ENCODE data around the gene SLC12A2.

The SLC12A2 gene

DNA sequence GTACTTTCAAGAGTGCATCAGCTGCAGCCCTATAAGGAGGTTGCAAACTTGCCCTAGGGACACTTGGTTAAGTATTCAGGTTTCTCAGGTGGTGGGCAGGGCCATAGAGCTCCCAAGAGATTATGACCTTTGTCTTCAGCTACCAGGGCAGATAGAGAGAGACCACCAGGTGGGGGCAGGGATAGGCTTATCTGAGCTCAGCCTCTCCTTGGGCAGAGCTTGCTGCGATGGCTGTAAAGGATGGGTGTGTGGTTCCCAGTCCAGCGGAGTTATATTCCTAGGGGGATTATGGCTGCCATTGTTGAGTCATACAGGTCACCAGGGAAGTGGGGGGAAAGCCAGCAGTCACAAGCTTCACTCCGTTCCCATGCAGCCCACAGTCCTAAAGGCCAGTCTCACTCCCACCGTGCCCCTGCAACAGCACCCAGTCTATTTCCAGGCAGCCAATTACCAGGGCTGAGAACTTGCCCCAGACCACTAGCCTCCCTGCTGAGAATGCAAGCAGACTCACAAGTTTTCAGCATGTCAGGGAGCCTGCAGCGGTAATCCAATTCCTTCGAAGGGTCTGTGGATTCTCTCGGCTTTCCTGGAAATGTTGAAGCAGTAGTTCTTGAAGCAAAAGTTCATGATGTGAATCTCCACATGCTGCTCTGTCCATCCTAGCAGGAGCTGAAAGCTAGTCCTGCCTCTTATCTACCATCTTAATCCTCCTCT lies 151.5 kb downstream of the SLC12A2 start:
- H3K14ac ChIP-seq (ENCODE audit: low read length): no peak overlapping the region
- H4K12ac ChIP-seq (ENCODE audit: low read depth, low read length): no peak overlapping the region
- H3K9me3 ChIP-seq (ENCODE audit: insufficient read depth, low read depth, low read length): no peaks in the 10 kb centered on the region
- H3K4me1 ChIP-seq (ENCODE audit: control insufficient read depth in 1 of 2, insufficient read depth in 2 of 2, low read length in 2 of 2): peaks cover 0 to 2% of the 10 kb centered on the region in 2 experiments
- no peak overlapping the region for H4K91ac ChIP-seq (ENCODE audit: low read depth, low read length)
- no peak overlapping the region for H3K4ac ChIP-seq (ENCODE audit: low read depth, low read length)
- no peak overlapping the region for H3K4me2 ChIP-seq (ENCODE audit: low read length)
- no peak overlapping the region for H4K8ac ChIP-seq (ENCODE audit: low read depth, low read length)
- DNase-seq: no peak
- H3K79me2 ChIP-seq (ENCODE audit: control insufficient read depth, insufficient read depth, low read length, poor library complexity): no peaks in the 10 kb centered on the region
- no peaks in the 10 kb centered on the region for H3K27me3 ChIP-seq (ENCODE audit: insufficient read depth, low read length)
- WGBS (ENCODE audit: extremely low coverage, insufficient coverage, insufficient read length): no CpG with 5 or more reads among the region's 7 CpGs
- H3K23ac ChIP-seq (ENCODE audit: low read length): no peak overlapping the region
- no peak overlapping the region for H3K9ac ChIP-seq (ENCODE audit: low read length)
- H2BK120ac ChIP-seq (ENCODE audit: insufficient read depth, low read length, poor library complexity): no peak overlapping the region
- no peak overlapping the region for H2AFZ ChIP-seq (ENCODE audit: insufficient read depth, low read length, poor library complexity)
- no peak overlapping the region for H3K27ac ChIP-seq (ENCODE audit: low read depth, low read length)
- no peak overlapping the region for H2BK12ac ChIP-seq (ENCODE audit: low read length)
- no peak overlapping the region for H2BK5ac ChIP-seq (ENCODE audit: low read depth, low read length, poor library complexity)
- no peak overlapping the region for H3K18ac ChIP-seq (ENCODE audit: low read length)
- H3K4me3 ChIP-seq (ENCODE audit: low read depth, low read length): no peak overlapping the region
- no peaks in the 10 kb centered on the region for H3K36me3 ChIP-seq (ENCODE audit: control insufficient read depth in 1 of 2, insufficient read depth in 2 of 2, low read length in 2 of 2)
- H2AK5ac ChIP-seq (ENCODE audit: low read length): no peak overlapping the region
- no peaks in the 10 kb centered on the region for H3K79me1 ChIP-seq (ENCODE audit: low read length)

DNA sequence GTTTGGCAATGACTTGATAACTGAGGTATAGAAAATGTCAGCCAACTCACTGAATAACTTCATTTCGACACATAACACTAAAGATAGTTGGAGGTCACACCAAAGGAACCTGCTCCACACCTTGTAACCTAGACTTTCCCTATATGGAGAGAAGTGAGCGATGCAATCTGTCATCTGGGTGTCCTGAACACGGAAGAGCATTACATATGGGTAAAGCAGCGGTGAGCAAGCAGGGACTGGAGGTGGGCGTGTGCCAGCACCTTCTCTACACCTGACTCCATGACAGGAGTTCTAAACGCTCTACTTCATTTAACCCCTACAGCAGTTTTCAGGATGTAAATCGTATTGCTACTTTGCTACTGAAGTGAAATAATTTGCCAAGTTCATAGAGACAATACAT lies 152.8 kb downstream of the SLC12A2 start:
- no peaks in the 10 kb centered on the region for H3K79me1 ChIP-seq (ENCODE audit: low read length)
- no peak overlapping the region for H3K18ac ChIP-seq (ENCODE audit: low read length)
- no peak overlapping the region for H3K4me3 ChIP-seq (ENCODE audit: low read depth, low read length)
- H2AFZ ChIP-seq (ENCODE audit: insufficient read depth, low read length, poor library complexity): no peak overlapping the region
- no peak overlapping the region for H4K91ac ChIP-seq (ENCODE audit: low read depth, low read length)
- no peaks in the 10 kb centered on the region for H3K27me3 ChIP-seq (ENCODE audit: insufficient read depth, low read length)
- no peak overlapping the region for H2BK12ac ChIP-seq (ENCODE audit: low read length)
- H3K9ac ChIP-seq (ENCODE audit: low read length): no peak overlapping the region
- H3K36me3 ChIP-seq (ENCODE audit: control insufficient read depth in 1 of 2, insufficient read depth in 2 of 2, low read length in 2 of 2): no peaks in the 10 kb centered on the region
- peaks cover 0 to 2% of the 10 kb centered on the region in 2 experiments for H3K4me1 ChIP-seq (ENCODE audit: control insufficient read depth in 1 of 2, insufficient read depth in 2 of 2, low read length in 2 of 2)
- H3K9me3 ChIP-seq (ENCODE audit: insufficient read depth, low read depth, low read length): no peaks in the 10 kb centered on the region
- DNase-seq: no peak
- H2BK120ac ChIP-seq (ENCODE audit: insufficient read depth, low read length, poor library complexity): no peak overlapping the region
- no peak overlapping the region for H3K27ac ChIP-seq (ENCODE audit: low read depth, low read length)
- no peak overlapping the region for H2AK5ac ChIP-seq (ENCODE audit: low read length)
- no peak overlapping the region for H4K12ac ChIP-seq (ENCODE audit: low read depth, low read length)
- WGBS (ENCODE audit: extremely low coverage, insufficient coverage, insufficient read length): no CpG with 5 or more reads among the region's 7 CpGs
- H3K4me2 ChIP-seq (ENCODE audit: low read length): no peak overlapping the region
- no peak overlapping the region for H4K8ac ChIP-seq (ENCODE audit: low read depth, low read length)
- H3K79me2 ChIP-seq (ENCODE audit: control insufficient read depth, insufficient read depth, low read length, poor library complexity): no peaks in the 10 kb centered on the region
- no peak overlapping the region for H3K23ac ChIP-seq (ENCODE audit: low read length)
- no peak overlapping the region for H3K4ac ChIP-seq (ENCODE audit: low read depth, low read length)
- no peak overlapping the region for H2BK5ac ChIP-seq (ENCODE audit: low read depth, low read length, poor library complexity)
- H3K14ac ChIP-seq (ENCODE audit: low read length): no peak overlapping the region

DNA sequence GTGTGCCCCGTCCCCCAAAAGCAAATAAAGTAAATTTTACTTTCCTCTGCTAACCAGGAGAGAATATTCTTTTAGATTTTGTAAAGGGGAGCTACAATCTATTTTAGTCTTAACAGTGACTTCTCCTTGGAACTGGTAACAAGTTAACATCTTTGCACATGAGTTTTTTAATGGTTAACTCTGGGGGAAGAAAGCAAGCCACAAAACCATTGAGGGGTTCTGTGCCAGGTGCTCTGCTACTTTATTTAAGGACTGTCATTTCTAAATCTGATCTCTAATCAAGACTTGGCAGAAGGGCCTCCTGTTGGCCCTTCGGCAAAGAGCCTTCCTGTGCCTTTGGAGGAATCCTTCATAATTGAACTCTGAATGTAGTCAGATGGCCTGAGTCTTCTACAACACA lies 153.4 kb downstream of the SLC12A2 start:
- H3K36me3 ChIP-seq (ENCODE audit: control insufficient read depth in 1 of 2, insufficient read depth in 2 of 2, low read length in 2 of 2): no peaks in the 10 kb centered on the region
- H3K4me3 ChIP-seq (ENCODE audit: low read depth, low read length): no peak overlapping the region
- WGBS (ENCODE audit: extremely low coverage, insufficient coverage, insufficient read length): no CpG with 5 or more reads among the region's 2 CpGs
- H3K79me2 ChIP-seq (ENCODE audit: control insufficient read depth, insufficient read depth, low read length, poor library complexity): no peaks in the 10 kb centered on the region
- no peak overlapping the region for H3K4me2 ChIP-seq (ENCODE audit: low read length)
- H2AK5ac ChIP-seq (ENCODE audit: low read length): no peak overlapping the region
- no peak overlapping the region for H3K23ac ChIP-seq (ENCODE audit: low read length)
- no peak for DNase-seq
- H2BK5ac ChIP-seq (ENCODE audit: low read depth, low read length, poor library complexity): no peak overlapping the region
- no peaks in the 10 kb centered on the region for H3K9me3 ChIP-seq (ENCODE audit: insufficient read depth, low read depth, low read length)
- peaks cover 0 to 2% of the 10 kb centered on the region in 2 experiments for H3K4me1 ChIP-seq (ENCODE audit: control insufficient read depth in 1 of 2, insufficient read depth in 2 of 2, low read length in 2 of 2)
- no peak overlapping the region for H2BK120ac ChIP-seq (ENCODE audit: insufficient read depth, low read length, poor library complexity)
- H4K91ac ChIP-seq (ENCODE audit: low read depth, low read length): no peak overlapping the region
- no peak overlapping the region for H2BK12ac ChIP-seq (ENCODE audit: low read length)
- H2AFZ ChIP-seq (ENCODE audit: insufficient read depth, low read length, poor library complexity): no peak overlapping the region
- H3K27me3 ChIP-seq (ENCODE audit: insufficient read depth, low read length): no peaks in the 10 kb centered on the region
- no peak overlapping the region for H3K14ac ChIP-seq (ENCODE audit: low read length)
- H4K8ac ChIP-seq (ENCODE audit: low read depth, low read length): no peak overlapping the region
- no peak overlapping the region for H3K18ac ChIP-seq (ENCODE audit: low read length)
- no peak overlapping the region for H3K4ac ChIP-seq (ENCODE audit: low read depth, low read length)
- no peak overlapping the region for H4K12ac ChIP-seq (ENCODE audit: low read depth, low read length)
- H3K27ac ChIP-seq (ENCODE audit: low read depth, low read length): no peak overlapping the region
- no peaks in the 10 kb centered on the region for H3K79me1 ChIP-seq (ENCODE audit: low read length)
- H3K9ac ChIP-seq (ENCODE audit: low read length): no peak overlapping the region

DNA sequence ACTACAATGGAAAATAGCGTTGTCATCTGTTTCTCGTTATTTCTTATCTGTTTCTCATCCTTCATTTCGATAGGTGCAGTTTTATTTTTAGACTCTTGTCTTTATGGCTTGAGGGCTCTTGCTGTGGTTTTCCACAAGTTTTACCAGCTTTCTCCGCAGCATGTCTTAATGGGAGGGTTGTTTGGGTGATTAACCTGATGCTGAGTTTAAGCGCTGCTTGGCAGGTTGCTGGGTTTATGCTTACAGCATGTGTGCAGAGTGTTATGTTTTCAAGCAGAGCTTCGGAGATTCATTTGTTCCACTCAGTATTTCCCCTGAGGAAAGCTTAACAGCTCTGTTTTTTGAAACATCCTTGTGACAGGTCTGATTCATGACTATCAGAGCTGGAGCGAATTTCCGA lies 154.0 kb downstream of the SLC12A2 start:
- no peak overlapping the region for H2BK120ac ChIP-seq (ENCODE audit: insufficient read depth, low read length, poor library complexity)
- no peak overlapping the region for H2BK5ac ChIP-seq (ENCODE audit: low read depth, low read length, poor library complexity)
- H3K18ac ChIP-seq (ENCODE audit: low read length): no peak overlapping the region
- H3K4me3 ChIP-seq (ENCODE audit: low read depth, low read length): no peak overlapping the region
- H3K14ac ChIP-seq (ENCODE audit: low read length): no peak overlapping the region
- H2AK5ac ChIP-seq (ENCODE audit: low read length): no peak overlapping the region
- H3K79me2 ChIP-seq (ENCODE audit: control insufficient read depth, insufficient read depth, low read length, poor library complexity): no peaks in the 10 kb centered on the region
- no peak overlapping the region for H3K27ac ChIP-seq (ENCODE audit: low read depth, low read length)
- no peaks in the 10 kb centered on the region for H3K79me1 ChIP-seq (ENCODE audit: low read length)
- no peak overlapping the region for H2BK12ac ChIP-seq (ENCODE audit: low read length)
- no peak overlapping the region for H3K4me2 ChIP-seq (ENCODE audit: low read length)
- H3K4me1 ChIP-seq (ENCODE audit: control insufficient read depth in 1 of 2, insufficient read depth in 2 of 2, low read length in 2 of 2): peaks cover 0 to 2% of the 10 kb centered on the region in 2 experiments
- DNase-seq: no peak
- no peak overlapping the region for H3K9ac ChIP-seq (ENCODE audit: low read length)
- no peaks in the 10 kb centered on the region for H3K27me3 ChIP-seq (ENCODE audit: insufficient read depth, low read length)
- no peak overlapping the region for H3K4ac ChIP-seq (ENCODE audit: low read depth, low read length)
- no peak overlapping the region for H3K23ac ChIP-seq (ENCODE audit: low read length)
- H3K36me3 ChIP-seq (ENCODE audit: control insufficient read depth in 1 of 2, insufficient read depth in 2 of 2, low read length in 2 of 2): no peaks in the 10 kb centered on the region
- no peak overlapping the region for H4K91ac ChIP-seq (ENCODE audit: low read depth, low read length)
- no peak overlapping the region for H4K12ac ChIP-seq (ENCODE audit: low read depth, low read length)
- no peak overlapping the region for H2AFZ ChIP-seq (ENCODE audit: insufficient read depth, low read length, poor library complexity)
- H3K9me3 ChIP-seq (ENCODE audit: insufficient read depth, low read depth, low read length): no peaks in the 10 kb centered on the region
- WGBS (ENCODE audit: extremely low coverage, insufficient coverage, insufficient read length): no CpG with 5 or more reads among the region's 8 CpGs
- no peak overlapping the region for H4K8ac ChIP-seq (ENCODE audit: low read depth, low read length)
